CD14-positive monocyte (primary cell): ENCODE results near the gene GMDS. TPM values are rescaled to one million over a fixed set of nuclear protein-coding genes. Genes with fewer than 3 reads are reported as not detected.

Source experiments
- DNase-seq, 3 donors: peaks; one replicate each; pipeline ENCODE4 v3.0.0-alpha.2; 2011 to 2022
- H2AFZ ChIP-seq: 2 replicates; pipeline ENCODE4 v1.6.0; 2012; ENCODE audit warnings: mild to moderate bottlenecking, low read depth, low read length, inconsistent platforms; ENCODE audit not compliant: insufficient read depth, poor library complexity, severe bottlenecking
- H3K27ac ChIP-seq, 2 donors: 1 replicate in 1 of 2; 2 replicates in 1 of 2; pipeline ENCODE4 v1.5.1; 2012 to 2013; ENCODE audit warnings: low read length in 2 of 2, control low read depth in 1 of 2, inconsistent platforms in 1 of 2, low read depth in 1 of 2, mild to moderate bottlenecking in 1 of 2
- H3K27me3 ChIP-seq, 2 donors: one replicate each; pipeline versions ENCODE4 v1.6.0 to v1.6.1; 2011 to 2013; ENCODE audit warnings: low read length in 2 of 2; ENCODE audit not compliant: control insufficient read depth in 2 of 2, insufficient read depth in 2 of 2
- H3K36me3 ChIP-seq, 2 donors: replicated peaks in 1 of 2; 1 replicate in 1 of 2; 2 replicates in 1 of 2; pipeline versions ENCODE4 v1.5.1 to v1.6.1; 2012 to 2013; ENCODE audit warnings: low read length in 2 of 2, control low read depth in 1 of 2, inconsistent platforms in 1 of 2, mild to moderate bottlenecking in 1 of 2; ENCODE audit not compliant: insufficient read depth in 2 of 2, control insufficient read depth in 1 of 2
- H3K4me1 ChIP-seq, 2 donors: 1 replicate in 1 of 2; 2 replicates in 1 of 2; pipeline versions ENCODE4 v1.5.1 to v1.6.1; 2012 to 2013; ENCODE audit warnings: low read length in 2 of 2, control low read depth in 1 of 2, inconsistent platforms in 1 of 2, mild to moderate bottlenecking in 1 of 2, moderate library complexity in 1 of 2; ENCODE audit not compliant: insufficient read depth in 2 of 2, control insufficient read depth in 1 of 2
- H3K4me2 ChIP-seq: replicated peaks from 2 replicates; pipeline ENCODE3; 2012; ENCODE audit warnings: low read length, moderate library complexity, mild to moderate bottlenecking; ENCODE audit not compliant: poor library complexity, severe bottlenecking; ENCODE audit errors: extremely low read depth
- H3K4me3 ChIP-seq, 3 experiments: fragments of 200-600 bp in 1 of 3; sonication (generic) in 1 of 3; replicated peaks in 1 of 3; 1 replicate in 2 of 3; 2 replicates in 1 of 3; pipeline ENCODE4 v1.5.1; 2011 to 2013; ENCODE audit warnings: low read length in 3 of 3, mild to moderate bottlenecking in 3 of 3, control low read depth in 2 of 3, low read depth in 2 of 3, inconsistent platforms in 1 of 3, moderate library complexity in 1 of 3
- H3K79me2 ChIP-seq: 2 replicates; pipeline ENCODE4 v1.6.0; 2012; ENCODE audit warnings: mild to moderate bottlenecking, control low read depth, inconsistent platforms, low read length, moderate library complexity; ENCODE audit not compliant: insufficient read depth
- H3K9ac ChIP-seq: 2 replicates; pipeline ENCODE4 v1.6.0; 2017; ENCODE audit warnings: low read length, mild to moderate bottlenecking; ENCODE audit not compliant: insufficient read depth, poor library complexity, severe bottlenecking
- H3K9me3 ChIP-seq, 2 donors: replicated peaks in 1 of 2; 1 replicate in 1 of 2; 2 replicates in 1 of 2; pipeline versions ENCODE4 v1.5.1 to v1.6.1; 2012 to 2013; ENCODE audit warnings: low read length in 2 of 2, control low read depth in 1 of 2; ENCODE audit not compliant: control insufficient read depth in 1 of 2, insufficient read depth in 1 of 2
- H4K20me1 ChIP-seq: 2 replicates; pipeline ENCODE4 v1.6.0; 2012; ENCODE audit warnings: mild to moderate bottlenecking, low read length, control low read depth, moderate library complexity; ENCODE audit not compliant: insufficient read depth
- H3K27ac Mint-ChIP-seq, 7 donors: one replicate each; pipeline ENCODE4 v1.8.0; 2020; ENCODE audit warnings: mild to moderate bottlenecking in 7 of 7, mixed read lengths in 7 of 7, moderate library complexity in 6 of 7, inconsistent platforms in 2 of 7
- H3K27me3 Mint-ChIP-seq, 3 donors: one replicate each; pipeline ENCODE4 v1.8.0; 2021 to 2022; ENCODE audit warnings: low read depth in 3 of 3, mild to moderate bottlenecking in 3 of 3, mixed read lengths in 3 of 3, moderate library complexity in 3 of 3, inconsistent platforms in 1 of 3
- H3K36me3 Mint-ChIP-seq, 2 donors: one replicate each; pipeline ENCODE4 v1.8.0; 2020; ENCODE audit warnings: mixed read lengths in 2 of 2, inconsistent platforms in 1 of 2, mild to moderate bottlenecking in 1 of 2
- H3K4me1 Mint-ChIP-seq: one replicate; pipeline ENCODE4 v1.8.0; 2020; ENCODE audit warnings: mild to moderate bottlenecking, mixed read lengths
- H3K4me3 Mint-ChIP-seq, 2 donors: one replicate each; pipeline ENCODE4 v1.8.0; 2020; ENCODE audit warnings: mild to moderate bottlenecking in 2 of 2, mixed read lengths in 2 of 2, moderate library complexity in 1 of 2
- H3K9me3 Mint-ChIP-seq, 7 donors: one replicate each; pipeline ENCODE4 v1.8.0; 2020 to 2022; ENCODE audit warnings: mixed read lengths in 7 of 7, mild to moderate bottlenecking in 6 of 7, moderate library complexity in 6 of 7, inconsistent platforms in 2 of 7
- WGBS: methylation state at CpG from one replicate; pipeline ENCODE4 v1.1.5; 2013; ENCODE audit warnings: missing lambda C conversion rate; ENCODE audit not compliant: insufficient coverage; 5-methylcytosine and 5-hydroxymethylcytosine counted together
- intact Hi-C, 2 donors: fragments of 100-400 bp; cut with micrococcal nuclease; formaldehyde crosslinking; loops; one replicate each; pipeline versions ENCODE4 v1.15.0 to v1.15.1; 2023
- polyA plus RNA-seq, 3 donors: library from polyadenylated mRNA; depleted of rRNA in 1 of 3; unstranded in 2 of 3; stranded (reverse) in 1 of 3; fragments of 300-500 nt in 2 of 3; fragments of >200 nt in 1 of 3; fragmentation: Illumina TruSeq in 2 of 3; gene quantifications; 1 replicate in 2 of 3; 2 replicates in 1 of 3; pipeline ENCODE4 v1.2.3, GENCODE V29; 2012 to 2021
- TF ChIP-seq, protein P1 (sequence below): fragments of 200-600 bp; IDR thresholded peaks from one replicate; pipeline ENCODE4 v1.8.0; 2022; ENCODE audit warnings: antibody characterized with exemption, mild to moderate bottlenecking

Gene GMDS
- polyA plus RNA-seq, 3 donors, result 10.5 to 19.9 (median 17.6) TPM

DNA sequence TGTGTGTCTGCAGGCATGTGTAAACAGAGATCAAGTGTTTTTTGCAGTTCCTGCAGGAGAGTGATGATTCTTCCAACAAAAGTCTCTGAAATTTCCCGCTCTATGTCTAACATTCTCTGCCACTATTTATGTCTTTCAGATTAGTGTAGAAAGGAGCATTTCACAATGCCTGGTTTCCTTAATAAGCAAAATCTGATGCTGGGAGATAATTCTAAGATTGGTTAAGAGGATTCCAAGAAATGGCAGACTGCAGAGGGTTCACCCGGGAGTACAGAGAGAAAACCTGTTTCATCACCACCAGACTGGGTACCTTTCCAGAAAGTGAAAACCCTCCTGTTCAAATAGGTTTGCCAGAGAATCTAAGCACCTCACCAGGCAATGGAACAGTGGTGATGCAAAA is 573.0 kb downstream of the GMDS start:
- no CpG with 5 or more reads among the region's 2 CpGs for WGBS
- Mint-ChIP-seq H3K27me3 (peaks cover 2 to 11% (median 6%) of the 10 kb centered on the region in 3 donors), H3K9me3 (peaks cover 0 to 9% (median 0%) of the 10 kb centered on the region in 7 donors), H3K27ac (no peak overlapping the region), H3K4me3 (no peak overlapping the region), H3K36me3 (no peaks in the 10 kb centered on the region), H3K4me1 (peaks cover 6% of the 10 kb centered on the region)
- no peak overlapping the region for H3K9ac ChIP-seq
- DNase-seq, result no peak
- no peak overlapping the region for H3K4me2 ChIP-seq
- H3K4me3 ChIP-seq, result no peak overlapping the region
- TF ChIP-seq, protein P1, sequence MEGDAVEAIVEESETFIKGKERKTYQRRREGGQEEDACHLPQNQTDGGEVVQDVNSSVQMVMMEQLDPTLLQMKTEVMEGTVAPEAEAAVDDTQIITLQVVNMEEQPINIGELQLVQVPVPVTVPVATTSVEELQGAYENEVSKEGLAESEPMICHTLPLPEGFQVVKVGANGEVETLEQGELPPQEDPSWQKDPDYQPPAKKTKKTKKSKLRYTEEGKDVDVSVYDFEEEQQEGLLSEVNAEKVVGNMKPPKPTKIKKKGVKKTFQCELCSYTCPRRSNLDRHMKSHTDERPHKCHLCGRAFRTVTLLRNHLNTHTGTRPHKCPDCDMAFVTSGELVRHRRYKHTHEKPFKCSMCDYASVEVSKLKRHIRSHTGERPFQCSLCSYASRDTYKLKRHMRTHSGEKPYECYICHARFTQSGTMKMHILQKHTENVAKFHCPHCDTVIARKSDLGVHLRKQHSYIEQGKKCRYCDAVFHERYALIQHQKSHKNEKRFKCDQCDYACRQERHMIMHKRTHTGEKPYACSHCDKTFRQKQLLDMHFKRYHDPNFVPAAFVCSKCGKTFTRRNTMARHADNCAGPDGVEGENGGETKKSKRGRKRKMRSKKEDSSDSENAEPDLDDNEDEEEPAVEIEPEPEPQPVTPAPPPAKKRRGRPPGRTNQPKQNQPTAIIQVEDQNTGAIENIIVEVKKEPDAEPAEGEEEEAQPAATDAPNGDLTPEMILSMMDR, result no peak
- H3K27ac ChIP-seq, result no peak overlapping the region
- intact Hi-C loops, result no loop called here
- H3K9me3 ChIP-seq, result no peaks in the 10 kb centered on the region
- no peaks in the 10 kb centered on the region for H3K36me3 ChIP-seq
- H3K4me1 ChIP-seq, result no peaks in the 10 kb centered on the region
- H2AFZ ChIP-seq, result no peak overlapping the region
- H3K27me3 ChIP-seq, result peaks cover 0 to 3% of the 10 kb centered on the region in 2 donors
- H4K20me1 ChIP-seq, result no peaks in the 10 kb centered on the region
- no peaks in the 10 kb centered on the region for H3K79me2 ChIP-seq

DNA sequence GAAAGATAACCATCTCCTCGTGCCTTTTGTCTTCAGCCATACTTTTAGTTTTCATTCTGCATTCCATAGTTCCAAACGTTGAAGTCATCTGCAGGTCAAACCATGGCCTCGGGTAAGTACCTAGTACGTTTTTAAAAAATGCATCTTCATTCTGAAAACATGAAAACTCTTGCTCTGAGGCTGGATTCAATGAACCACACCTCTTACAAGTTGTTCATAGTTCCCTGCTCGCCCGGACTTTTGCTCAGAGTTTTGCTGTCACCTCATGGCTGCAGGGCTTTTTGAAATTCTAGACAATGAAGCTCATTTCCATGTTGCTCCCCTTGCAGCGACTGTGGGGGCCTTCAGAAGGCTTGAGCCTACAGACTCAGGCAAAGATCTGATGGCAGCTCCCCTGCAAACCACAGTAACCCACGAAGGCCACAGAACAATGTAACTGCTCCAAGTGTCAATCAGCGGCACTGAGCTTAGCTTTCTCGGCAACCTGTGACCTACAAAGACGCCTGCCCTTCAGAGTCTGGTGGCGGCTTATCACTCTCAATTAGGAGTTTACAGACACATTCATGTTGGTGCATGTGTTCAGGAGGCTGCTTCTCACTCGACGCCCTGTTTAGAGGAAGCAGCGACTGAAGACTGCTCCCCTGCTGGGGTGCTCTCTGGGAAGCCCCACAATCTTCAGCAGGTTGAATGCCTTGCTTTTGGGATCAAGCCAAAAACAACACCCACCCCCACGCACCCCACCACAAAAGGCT is 574.5 kb downstream of the GMDS start:
- TF ChIP-seq, protein P1, result no peak
- H3K36me3 Mint-ChIP-seq, result peaks cover 0 to 9% of the 10 kb centered on the region in 2 donors
- H3K27ac Mint-ChIP-seq, result peak overlapping the region in 1 of 7 donors; percentile 23
- H3K4me1 Mint-ChIP-seq, result peaks cover 3% of the 10 kb centered on the region
- Histone ChIP-seq H4K20me1 (no peaks in the 10 kb centered on the region), H3K4me2 (no peak overlapping the region), H3K4me1 (peaks cover under 1 to 2% of the 10 kb centered on the region in 2 donors), H3K36me3 (no peaks in the 10 kb centered on the region), H3K27me3 (peaks cover 0 to 9% of the 10 kb centered on the region in 2 donors), H3K9me3 (no peaks in the 10 kb centered on the region), H3K79me2 (no peaks in the 10 kb centered on the region), H3K27ac (no peak overlapping the region), H3K4me3 (no peak overlapping the region), H3K9ac (no peak overlapping the region), H2AFZ (no peak overlapping the region)
- DNase-seq, result no peak
- 85% methylated on average over 11 of the region's 16 CpGs for WGBS
- peaks cover 0 to 9% (median 0%) of the 10 kb centered on the region in 7 donors for H3K9me3 Mint-ChIP-seq
- peak overlapping the region in 1 of 2 donors; percentile 50 for H3K4me3 Mint-ChIP-seq
- intact Hi-C loops, result no loop called here
- H3K27me3 Mint-ChIP-seq, result peaks cover 5 to 15% (median 6%) of the 10 kb centered on the region in 3 donors
